T-helper 1 cell treated with Interleukin-12 subunit alpha and Interleukin-12 subunit beta and Interleukin-4 antibody, amounts not matched to agents 30 μg/mL and 1 μg/mL, for 36 hours (primary cell): ENCODE measurements around the gene BIVM.
A peak's percentile ranks its signal among the peaks of the same experiment; 100 is the strongest.
"Not testable (repeated sequence)": the region's sequence is repeated elsewhere in the genome, so short reads cannot be mapped to it uniquely, and the experiment has no call there.

ENCODE experiments used
- H3K27ac Mint-ChIP-seq: one replicate; pipeline ENCODE4 v1.8.0; 2021; ENCODE audit warnings: mild to moderate bottlenecking, mixed read lengths
- H3K27me3 Mint-ChIP-seq: one replicate; pipeline ENCODE4 v1.8.0; 2021; ENCODE audit warnings: low read depth, mixed read lengths
- H3K36me3 Mint-ChIP-seq: one replicate; pipeline ENCODE4 v1.8.0; 2021; ENCODE audit warnings: low read depth, mixed read lengths
- H3K4me1 Mint-ChIP-seq: one replicate; pipeline ENCODE4 v1.8.0; 2021; ENCODE audit warnings: low read depth, mixed read lengths
- H3K4me3 Mint-ChIP-seq: one replicate; pipeline ENCODE4 v1.8.0; 2021; ENCODE audit warnings: mild to moderate bottlenecking, moderate library complexity, mixed read lengths
- H3K9me3 Mint-ChIP-seq: one replicate; pipeline ENCODE4 v1.8.0; 2021; ENCODE audit warnings: mixed read lengths

Gene BIVM

DNA sequence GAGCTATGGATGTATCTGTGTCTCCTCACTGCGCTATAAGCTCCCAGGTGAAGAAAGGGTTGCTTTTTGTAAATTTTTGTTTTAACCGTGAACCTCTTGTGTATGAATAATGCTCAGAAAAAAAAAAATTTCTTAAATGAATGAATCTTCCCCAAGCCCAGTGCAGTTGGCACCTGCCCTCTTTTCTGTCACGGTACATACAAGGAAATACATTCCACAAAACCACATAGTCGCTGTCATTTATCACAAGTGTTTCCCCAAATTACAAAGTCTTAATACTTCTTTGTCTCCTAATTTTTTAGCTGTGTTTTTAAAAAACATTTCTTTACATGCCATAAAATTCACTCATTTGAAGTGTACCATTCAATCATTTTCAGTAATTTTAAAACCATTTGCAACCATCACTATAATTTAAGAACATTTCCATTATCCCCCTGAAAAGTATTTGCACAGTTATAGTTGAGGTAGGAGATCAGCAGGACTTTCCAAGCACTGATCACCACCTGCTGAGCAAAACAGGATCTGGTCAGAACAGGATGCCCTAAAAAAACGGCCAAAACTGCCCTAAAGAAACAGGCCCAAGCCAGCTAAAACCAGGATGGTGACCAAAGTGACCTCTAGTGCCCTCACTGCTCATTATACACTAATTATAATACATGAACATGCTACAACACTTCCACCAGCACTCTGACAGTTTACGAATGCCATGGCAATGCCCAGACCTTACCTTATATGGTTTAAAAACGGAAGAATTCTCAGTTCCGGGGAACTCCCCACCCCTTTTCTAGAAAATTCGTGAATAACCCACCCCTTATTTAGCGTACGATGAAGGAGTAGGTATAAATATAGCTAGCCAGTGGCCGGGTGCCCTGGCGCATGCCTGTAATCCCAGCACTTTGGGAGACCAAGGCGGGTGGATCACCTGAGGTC is 24.1 kb upstream of the BIVM start:
- H3K27ac Mint-ChIP-seq = peak overlapping the region; percentile 96
- no peaks in the 10 kb centered on the region for H3K27me3 Mint-ChIP-seq
- no peaks in the 10 kb centered on the region for H3K9me3 Mint-ChIP-seq
- H3K4me1 Mint-ChIP-seq = peaks cover 60% of the 10 kb centered on the region
- H3K4me3 Mint-ChIP-seq = peak overlapping the region; percentile 93
- peaks cover 6% of the 10 kb centered on the region for H3K36me3 Mint-ChIP-seq

DNA sequence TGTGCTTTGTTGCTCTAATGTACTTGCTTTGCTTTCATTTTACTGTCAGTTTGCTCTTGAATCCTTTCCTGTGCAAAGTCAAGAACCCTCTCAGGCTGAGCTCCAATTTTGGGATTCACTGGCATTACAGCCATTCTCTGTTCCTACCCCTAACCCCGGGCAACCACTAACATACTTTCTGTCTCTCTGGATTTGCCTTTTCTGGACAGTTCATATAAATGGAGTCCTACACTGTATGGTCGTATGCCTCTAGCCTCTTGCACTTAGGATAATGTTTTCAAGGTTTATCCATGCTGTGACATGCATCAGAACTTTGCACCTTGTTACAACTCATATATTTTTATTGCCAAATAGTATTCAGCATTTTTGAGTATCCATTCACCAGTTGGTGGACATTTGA is 22.6 kb upstream of the BIVM start:
- Mint-ChIP-seq H3K36me3 (peaks cover 12% of the 10 kb centered on the region), H3K9me3 (peaks cover 6% of the 10 kb centered on the region), H3K4me3 (no peak overlapping the region), H3K27me3 (no peaks in the 10 kb centered on the region), H3K27ac (no peak overlapping the region), H3K4me1 (peaks cover 56% of the 10 kb centered on the region)

DNA sequence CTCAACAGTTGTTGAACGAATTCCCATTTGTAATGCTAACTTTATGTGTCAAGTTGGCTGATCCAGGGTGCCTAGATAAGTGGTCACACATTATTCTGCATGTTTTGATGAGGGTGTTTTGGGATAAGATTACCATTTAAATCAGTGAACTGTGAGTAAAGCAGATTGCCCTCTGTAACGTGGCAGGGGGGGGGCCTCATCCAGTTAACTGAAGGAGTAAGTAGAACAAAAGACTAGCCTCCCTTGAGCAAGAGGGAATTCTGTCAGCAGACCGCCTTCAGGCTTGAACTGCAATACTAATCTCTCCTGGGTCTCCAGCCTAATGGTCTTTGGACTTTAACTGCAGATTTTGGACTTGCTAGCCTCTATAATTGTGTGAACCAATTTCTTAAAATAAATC is 21.2 kb upstream of the BIVM start:
- Mint-ChIP-seq H3K36me3 (peaks cover 16% of the 10 kb centered on the region), H3K4me3 (no peak overlapping the region), H3K4me1 (peaks cover 43% of the 10 kb centered on the region), H3K9me3 (peaks cover 7% of the 10 kb centered on the region), H3K27ac (no peak overlapping the region), H3K27me3 (no peaks in the 10 kb centered on the region)

DNA sequence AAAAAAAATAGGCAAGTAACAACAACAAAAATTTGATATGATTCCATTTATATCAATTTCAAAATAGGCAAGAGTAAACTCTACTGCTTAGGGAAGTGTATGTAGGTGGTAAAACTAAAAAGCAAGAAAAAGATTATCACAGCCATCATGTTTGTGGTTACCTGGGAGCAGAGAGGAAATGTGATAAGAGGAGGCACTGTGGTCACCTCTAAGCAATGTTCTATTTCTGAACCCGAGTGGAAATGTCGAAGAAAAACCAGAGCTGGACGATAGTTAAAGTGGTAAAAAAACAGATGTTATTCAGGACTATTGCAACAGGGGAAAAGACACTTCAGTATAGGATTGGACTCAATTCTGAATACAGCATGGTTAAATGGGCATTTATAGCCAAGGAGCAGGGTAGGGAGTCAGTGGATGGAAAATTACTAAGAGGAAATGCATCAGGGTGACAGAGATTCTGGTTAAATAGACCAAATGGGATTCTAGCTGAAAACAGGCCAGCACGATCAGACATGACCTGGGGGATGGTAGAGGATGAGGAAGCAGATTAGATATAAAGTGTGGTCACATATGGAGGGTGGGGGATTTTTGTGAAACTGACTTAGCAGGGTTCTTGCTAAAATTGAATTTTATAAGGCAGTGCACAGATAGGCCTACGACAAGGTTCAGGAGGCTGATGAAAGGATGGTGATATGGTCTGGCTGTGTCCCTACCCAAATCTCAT is 19.3 kb upstream of the BIVM start:
- Mint-ChIP-seq H3K27me3 (no peaks in the 10 kb centered on the region), H3K4me1 (peaks cover 36% of the 10 kb centered on the region), H3K9me3 (peaks cover 7% of the 10 kb centered on the region), H3K4me3 (peak overlapping the region; percentile 76), H3K27ac (peak overlapping the region; percentile 97), H3K36me3 (peaks cover 27% of the 10 kb centered on the region)

DNA sequence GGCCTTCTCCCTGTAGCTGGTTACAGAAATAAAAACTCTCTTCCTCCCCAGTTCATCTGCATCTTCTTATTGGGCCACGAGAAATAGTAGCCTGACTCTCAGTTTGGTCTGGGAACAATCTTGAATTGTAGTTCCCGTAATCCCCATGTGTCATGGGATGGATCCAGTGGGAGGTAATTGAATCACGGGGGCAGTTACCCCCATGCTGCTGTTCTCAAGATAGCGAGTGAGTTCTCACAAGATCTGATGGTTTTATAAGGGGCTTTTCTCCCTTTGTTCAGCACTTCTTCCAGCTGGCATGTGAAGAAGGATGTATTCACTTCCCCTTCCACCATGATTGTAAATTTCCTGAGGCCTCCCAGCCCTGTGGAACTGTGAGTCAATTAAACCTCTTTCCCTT is 18.3 kb upstream of the BIVM start:
- Mint-ChIP-seq H3K27ac (peak overlapping the region; percentile 97), H3K36me3 (peaks cover 33% of the 10 kb centered on the region), H3K4me1 (peaks cover 29% of the 10 kb centered on the region)
- not testable (repeated sequence) for H3K9me3 Mint-ChIP-seq, H3K4me3 Mint-ChIP-seq, H3K27me3 Mint-ChIP-seq

DNA sequence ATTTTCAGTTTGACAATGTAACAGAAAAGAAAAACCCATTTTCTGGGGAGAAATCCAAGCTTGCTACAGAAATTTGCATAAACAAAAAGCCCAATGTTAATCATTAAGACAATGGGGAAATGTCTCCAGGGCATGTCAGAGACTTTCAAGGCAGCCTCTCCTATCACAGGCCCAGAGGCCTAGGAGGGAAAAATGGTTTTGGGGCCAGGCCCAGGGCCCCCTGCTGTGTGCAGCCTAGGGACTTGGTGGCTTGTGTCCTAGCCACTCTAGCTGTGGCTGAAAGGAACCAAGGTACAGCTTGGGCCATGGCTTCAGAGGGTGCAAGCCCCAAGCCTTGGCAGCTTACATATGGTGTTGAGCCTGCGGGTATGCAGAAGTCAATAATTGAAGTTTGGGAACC is 17.3 kb upstream of the BIVM start:
- Mint-ChIP-seq H3K27ac (no peak overlapping the region), H3K36me3 (peaks cover 38% of the 10 kb centered on the region), H3K9me3 (peaks cover 7% of the 10 kb centered on the region), H3K27me3 (no peaks in the 10 kb centered on the region), H3K4me3 (no peak overlapping the region), H3K4me1 (peaks cover 25% of the 10 kb centered on the region)

DNA sequence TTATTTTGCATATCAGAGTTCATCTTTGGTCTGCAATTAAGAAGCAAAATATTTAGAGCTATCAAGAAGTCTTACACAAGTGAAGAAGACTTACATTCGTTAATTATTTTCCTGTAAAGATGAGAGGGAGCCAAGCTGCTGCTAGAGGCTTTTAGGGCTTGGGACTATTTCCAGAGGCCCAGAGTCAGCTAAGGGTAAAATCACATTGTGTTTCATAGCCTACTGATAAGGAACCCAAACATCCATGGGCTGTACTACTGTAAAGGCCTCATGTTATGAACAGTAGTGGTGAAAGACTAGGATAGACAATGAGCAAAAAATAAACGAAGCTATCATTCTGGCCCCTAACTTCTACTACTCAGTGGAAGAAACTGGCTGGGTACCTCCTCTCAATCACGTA is 14.4 kb upstream of the BIVM start:
- H3K9me3 Mint-ChIP-seq = peaks cover 7% of the 10 kb centered on the region
- no peak overlapping the region for H3K4me3 Mint-ChIP-seq
- peaks cover 55% of the 10 kb centered on the region for H3K36me3 Mint-ChIP-seq
- peaks cover 15% of the 10 kb centered on the region for H3K4me1 Mint-ChIP-seq
- H3K27me3 Mint-ChIP-seq = no peaks in the 10 kb centered on the region
- H3K27ac Mint-ChIP-seq = no peak overlapping the region

DNA sequence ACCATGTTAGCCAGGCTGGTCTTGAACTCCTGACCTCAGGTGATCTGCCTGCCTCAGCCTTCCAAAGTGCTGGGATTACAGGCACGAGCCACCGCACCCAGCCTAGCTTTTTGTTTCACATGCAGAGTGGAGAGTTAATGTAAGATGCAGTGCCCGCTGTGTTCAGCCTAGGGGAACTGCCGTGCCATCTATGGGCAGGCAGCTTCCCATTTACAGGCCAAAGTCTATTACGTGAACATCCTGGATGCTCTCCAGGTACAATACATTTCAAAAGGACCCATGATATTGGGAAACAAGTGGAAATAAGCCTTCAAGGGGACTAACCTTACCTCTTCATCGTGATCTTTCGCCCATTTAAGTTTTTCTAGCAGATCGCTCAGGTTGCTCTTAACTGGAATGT is 10.2 kb upstream of the BIVM start:
- Mint-ChIP-seq H3K9me3 (no peaks in the 10 kb centered on the region), H3K27ac (no peak overlapping the region), H3K4me1 (no peaks in the 10 kb centered on the region), H3K4me3 (no peak overlapping the region), H3K36me3 (peaks cover 54% of the 10 kb centered on the region), H3K27me3 (no peaks in the 10 kb centered on the region)

DNA sequence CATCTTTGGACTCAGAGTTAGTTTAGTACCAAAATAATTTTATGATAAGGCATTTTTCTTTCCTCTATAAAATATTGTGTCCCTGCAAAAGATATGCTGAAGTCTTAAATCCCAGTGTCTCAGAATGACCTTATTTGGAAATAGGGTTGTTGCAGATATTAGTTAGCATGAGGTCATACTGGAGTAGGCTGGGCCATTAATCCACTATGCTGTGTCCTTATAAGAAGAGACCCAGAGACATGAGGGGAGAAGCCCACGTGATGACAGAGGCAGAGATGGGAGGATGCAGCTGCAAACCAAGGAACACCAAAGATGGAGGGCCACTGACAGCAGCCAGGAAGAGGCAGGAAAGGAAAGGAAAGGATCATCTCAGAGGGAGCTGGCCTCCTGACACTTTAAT is 6.5 kb upstream of the BIVM start:
- Mint-ChIP-seq H3K4me3 (no peak overlapping the region), H3K9me3 (no peaks in the 10 kb centered on the region), H3K27ac (no peak overlapping the region), H3K27me3 (no peaks in the 10 kb centered on the region), H3K4me1 (peaks cover 6% of the 10 kb centered on the region), H3K36me3 (peaks cover 38% of the 10 kb centered on the region)

DNA sequence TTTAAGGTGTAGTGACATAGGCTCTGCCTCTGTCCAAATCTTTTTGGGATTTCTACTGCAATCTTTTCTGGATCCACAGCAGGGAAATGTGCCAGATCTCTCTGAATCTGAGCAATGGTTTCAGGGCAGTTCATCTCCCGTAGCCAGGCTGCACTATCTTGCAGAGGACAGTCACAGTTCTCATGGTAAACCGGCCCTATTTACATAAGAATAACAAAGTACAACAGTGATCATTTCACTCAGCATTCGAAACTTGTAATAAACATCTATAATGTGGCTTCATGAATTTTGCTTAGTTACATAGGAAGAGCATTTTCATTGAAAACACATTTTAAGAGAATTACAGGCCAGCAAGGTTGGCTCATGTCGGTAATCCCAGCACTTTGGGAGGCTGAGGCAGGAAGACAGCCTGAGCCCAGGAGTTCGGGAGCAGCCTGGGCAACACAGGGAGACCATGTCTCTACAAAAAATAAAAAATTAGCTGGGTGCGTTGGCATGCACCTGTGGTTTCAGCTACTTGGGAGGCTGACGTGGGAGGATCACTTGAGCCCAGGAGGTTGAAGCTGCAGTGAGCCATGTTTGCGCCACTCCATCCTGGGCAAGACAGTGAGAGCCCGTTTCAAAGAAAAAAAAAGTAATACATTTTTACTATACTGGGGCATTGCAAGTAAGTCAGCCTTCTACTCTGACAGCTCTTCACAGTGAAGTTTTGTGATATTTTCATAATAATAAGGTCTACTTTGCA is 5.1 kb upstream of the BIVM start:
- Mint-ChIP-seq H3K9me3 (no peaks in the 10 kb centered on the region), H3K4me1 (peaks cover 9% of the 10 kb centered on the region), H3K27me3 (no peaks in the 10 kb centered on the region), H3K27ac (no peak overlapping the region), H3K4me3 (no peak overlapping the region), H3K36me3 (peaks cover 30% of the 10 kb centered on the region)

DNA sequence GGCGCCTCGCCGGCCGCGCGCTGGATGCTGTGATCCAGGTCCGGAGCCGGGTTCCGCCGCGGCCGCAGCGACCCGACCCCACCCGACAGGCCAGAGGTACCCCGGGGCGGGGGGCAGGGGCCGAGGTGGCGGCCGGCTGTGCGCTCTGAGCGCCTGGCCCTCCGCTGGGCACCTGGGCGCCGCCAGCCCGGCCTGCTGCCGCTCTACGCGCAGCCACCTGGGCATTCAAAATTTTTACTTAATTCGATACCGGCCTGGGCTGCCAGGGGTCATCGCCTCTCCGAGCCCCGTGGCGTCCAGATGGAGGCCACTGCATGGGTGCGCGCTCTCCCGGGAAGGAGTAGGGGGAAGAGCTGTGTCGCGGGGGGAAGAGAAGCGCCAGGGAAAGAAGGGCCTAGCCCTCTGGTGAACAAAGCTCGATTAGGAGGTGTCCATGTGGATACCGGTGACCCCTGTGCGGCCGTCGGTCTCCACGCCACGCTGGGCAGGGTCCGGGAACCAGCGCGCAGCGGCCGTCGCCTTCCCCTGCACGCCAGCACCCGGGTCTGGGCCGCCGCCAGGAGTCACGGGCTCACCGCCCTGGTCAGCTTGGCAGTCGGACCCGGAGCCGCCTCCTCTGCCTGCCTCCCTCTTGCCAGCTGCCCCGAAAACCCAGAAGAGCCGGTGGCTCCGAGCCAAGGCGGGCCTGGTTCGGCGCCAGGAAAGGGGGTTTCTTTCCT is 666 bp downstream of the BIVM start:
- H3K4me3 Mint-ChIP-seq = peak overlapping the region; percentile 90
- no peaks in the 10 kb centered on the region for H3K27me3 Mint-ChIP-seq
- H3K36me3 Mint-ChIP-seq = peaks cover 6% of the 10 kb centered on the region
- no peaks in the 10 kb centered on the region for H3K9me3 Mint-ChIP-seq
- peak overlapping the region; percentile 87 for H3K27ac Mint-ChIP-seq
- H3K4me1 Mint-ChIP-seq = peaks cover 27% of the 10 kb centered on the region

DNA sequence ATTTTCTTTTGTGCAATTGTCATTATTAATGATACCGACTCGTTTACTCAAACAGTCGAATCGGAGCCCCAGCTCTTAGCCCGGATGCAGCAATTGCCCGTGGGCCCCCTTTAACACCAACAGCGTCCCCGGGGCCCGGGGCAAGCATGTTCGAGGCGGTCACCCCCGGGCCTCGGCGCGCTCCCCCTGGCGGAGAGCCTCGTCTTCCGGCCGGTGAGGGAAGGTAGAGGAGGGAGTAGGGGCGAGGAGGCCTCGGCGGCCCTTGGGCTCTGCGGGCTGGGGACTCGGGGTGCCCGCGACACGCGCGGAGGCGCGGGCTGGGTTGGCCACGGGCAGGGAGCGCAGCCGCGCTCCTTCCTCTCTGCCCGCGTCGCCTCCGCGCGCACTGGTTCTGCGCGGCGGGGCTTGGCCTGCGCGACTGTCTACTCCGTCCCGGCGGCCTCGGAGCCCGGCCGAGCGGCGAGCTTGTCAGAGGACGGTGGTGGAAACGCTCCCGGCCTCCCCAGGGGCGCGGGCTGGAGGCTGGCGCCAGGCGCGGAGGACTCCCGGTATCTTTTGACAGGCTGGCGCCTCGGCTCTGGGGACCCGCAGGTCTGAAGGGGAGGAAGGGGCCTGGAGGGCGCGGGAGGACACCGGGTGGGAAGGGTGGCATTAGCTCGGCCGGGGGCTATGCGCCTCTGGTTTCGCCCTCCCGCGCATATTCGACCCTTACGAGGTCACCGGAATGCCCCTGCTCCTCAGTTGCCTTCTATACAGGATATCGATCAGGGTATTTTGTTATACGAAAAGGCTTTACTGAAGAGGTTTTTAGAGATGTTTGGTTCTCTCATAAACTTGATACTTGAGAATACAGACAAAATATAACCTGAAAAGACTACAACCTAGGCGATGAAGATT is 1.5 kb downstream of the BIVM start:
- peak overlapping the region; percentile 89 for H3K4me3 Mint-ChIP-seq
- H3K27ac Mint-ChIP-seq = peak overlapping the region; percentile 86
- no peaks in the 10 kb centered on the region for H3K9me3 Mint-ChIP-seq
- no peaks in the 10 kb centered on the region for H3K27me3 Mint-ChIP-seq
- H3K4me1 Mint-ChIP-seq = peaks cover 30% of the 10 kb centered on the region
- H3K36me3 Mint-ChIP-seq = peaks cover 7% of the 10 kb centered on the region

DNA sequence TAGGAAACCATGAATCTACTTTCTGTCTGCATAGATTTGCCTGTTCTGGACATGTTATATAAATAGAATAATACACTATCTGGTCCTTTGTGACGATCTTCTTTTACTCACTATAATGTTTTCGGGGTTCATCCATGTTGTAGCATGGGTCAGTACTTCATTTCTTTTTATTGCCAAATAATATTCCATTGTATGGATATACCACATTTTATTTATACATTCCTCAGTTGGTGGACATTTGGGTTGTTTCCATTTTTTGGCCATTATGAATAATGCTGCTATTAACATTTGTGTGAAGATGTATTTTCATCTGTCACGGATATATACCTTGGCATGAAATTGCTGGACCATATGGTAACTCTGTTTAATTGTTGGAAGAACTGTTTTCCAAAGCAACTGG is 6.8 kb downstream of the BIVM start:
- Mint-ChIP-seq H3K9me3 (no peaks in the 10 kb centered on the region), H3K36me3 (peaks cover 22% of the 10 kb centered on the region), H3K4me1 (peaks cover 29% of the 10 kb centered on the region), H3K27ac (no peak overlapping the region), H3K27me3 (no peaks in the 10 kb centered on the region), H3K4me3 (no peak overlapping the region)
